NOMO-1 (cell line): ENCODE measurements around the gene PPP4R4.

Source experiments
- DNase-seq, 2 experiments: peaks; one replicate each; lab custom pipeline; 2025; ENCODE audit not compliant: unreplicated experiment in 2 of 2; lab: John Stamatoyannopoulos, UW

The PPP4R4 gene, protein sequence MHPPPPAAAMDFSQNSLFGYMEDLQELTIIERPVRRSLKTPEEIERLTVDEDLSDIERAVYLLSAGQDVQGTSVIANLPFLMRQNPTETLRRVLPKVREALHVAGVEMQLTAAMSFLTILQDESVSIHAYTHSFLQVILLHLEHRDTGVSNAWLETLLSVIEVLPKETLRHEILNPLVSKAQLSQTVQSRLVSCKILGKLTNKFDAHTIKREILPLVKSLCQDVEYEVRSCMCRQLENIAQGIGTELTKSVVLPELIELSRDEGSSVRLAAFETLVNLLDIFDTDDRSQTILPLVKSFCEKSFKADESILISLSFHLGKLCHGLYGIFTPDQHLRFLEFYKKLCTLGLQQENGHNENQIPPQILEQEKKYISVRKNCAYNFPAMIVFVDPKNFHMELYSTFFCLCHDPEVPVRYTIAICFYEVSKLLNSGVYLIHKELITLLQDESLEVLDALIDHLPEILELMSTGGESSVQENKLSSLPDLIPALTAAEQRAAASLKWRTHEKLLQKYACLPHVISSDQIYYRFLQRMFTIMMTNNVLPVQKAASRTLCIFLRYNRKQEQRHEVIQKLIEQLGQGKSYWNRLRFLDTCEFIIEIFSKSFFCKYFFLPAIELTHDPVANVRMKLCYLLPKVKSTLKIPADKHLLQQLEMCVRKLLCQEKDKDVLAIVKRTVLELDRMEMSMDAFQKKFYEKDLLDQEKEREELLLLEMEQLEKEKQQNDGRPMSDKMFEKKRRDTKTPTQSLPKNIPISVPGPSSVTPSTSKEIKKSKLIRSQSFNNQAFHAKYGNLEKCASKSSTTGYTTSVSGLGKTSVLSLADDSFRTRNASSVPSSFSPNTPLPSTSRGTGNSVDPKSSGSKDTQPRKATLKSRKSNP

DNA sequence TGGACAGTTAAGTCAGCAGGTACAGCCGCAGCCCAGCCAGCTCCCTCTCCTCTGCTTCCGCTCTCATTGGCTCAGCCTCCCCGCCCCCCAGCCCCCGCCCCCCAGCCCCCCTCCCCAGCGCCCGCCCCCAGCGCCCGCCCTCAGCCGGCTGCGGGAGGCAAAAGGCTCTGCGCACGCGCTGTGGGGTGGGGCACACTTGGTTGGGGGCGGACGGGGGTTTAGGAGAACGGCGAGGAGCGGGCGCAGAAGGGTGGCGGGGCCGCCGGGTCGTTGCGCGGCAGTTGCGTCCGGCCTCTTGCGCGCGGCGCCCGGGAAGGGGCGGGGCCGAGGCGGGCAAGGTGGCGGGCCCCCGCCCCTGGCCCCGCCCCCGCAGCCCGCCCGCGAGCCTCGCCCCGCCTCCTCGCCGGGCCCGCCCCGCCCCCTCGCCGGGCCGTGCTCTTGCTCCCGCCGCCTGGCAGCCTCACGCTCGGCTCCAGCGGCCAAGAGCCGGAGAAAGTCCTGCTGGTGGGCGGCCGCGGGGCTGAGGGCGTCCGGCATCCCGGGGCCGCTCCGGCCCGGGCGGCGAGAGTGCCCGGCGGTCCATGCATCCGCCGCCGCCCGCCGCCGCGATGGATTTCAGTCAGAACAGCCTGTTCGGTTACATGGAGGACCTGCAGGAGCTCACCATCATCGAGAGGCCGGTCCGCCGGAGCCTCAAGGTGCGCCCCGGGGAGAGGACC, at the start of gene PPP4R4:
PPP4R4 (plus strand) TSS at position 438 of the 719 bp plus-strand sequence; CDS start at position 582, 144 bp downstream.
- peak; percentile 51 to 88 for DNase-seq

DNA sequence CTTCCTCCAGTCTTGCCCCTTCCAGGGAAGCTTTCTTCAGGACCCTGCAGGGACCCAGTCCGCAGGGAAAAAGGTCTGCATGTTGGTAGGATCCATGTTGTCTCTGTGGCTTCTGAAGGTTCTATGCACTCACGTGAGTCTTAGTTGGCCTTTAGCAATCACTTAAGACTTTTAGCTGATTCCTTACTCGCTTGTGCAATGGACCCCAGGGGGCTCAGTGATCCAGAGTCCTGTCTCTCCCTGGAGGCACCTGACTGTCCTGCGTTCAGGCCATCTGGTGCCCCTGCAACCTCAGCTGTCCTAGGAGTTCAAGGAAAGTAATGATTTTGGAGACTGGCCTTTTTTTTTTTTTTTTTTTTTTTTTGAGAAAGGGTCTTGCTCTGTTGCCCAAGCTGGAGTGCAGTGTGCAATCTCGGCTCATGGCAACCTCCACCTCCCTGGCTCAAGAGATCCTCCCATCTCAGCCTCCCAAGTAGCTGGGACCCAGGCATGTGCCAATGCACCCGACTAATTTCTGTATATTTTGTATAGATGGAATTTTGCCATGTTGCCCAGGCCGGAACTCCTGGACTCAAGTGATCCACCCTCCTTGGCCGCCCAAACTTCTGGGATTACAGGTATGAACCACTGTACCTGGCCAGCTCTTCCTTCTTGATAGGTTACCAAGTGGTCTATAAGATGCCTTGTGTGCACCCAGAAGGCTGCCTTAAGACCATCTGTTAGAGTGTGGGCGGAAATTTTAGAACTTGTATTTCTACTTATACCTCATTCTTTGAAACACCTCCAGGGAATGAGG, 49.3 kb upstream of the PPP4R4 start:
- no peak for DNase-seq

DNA sequence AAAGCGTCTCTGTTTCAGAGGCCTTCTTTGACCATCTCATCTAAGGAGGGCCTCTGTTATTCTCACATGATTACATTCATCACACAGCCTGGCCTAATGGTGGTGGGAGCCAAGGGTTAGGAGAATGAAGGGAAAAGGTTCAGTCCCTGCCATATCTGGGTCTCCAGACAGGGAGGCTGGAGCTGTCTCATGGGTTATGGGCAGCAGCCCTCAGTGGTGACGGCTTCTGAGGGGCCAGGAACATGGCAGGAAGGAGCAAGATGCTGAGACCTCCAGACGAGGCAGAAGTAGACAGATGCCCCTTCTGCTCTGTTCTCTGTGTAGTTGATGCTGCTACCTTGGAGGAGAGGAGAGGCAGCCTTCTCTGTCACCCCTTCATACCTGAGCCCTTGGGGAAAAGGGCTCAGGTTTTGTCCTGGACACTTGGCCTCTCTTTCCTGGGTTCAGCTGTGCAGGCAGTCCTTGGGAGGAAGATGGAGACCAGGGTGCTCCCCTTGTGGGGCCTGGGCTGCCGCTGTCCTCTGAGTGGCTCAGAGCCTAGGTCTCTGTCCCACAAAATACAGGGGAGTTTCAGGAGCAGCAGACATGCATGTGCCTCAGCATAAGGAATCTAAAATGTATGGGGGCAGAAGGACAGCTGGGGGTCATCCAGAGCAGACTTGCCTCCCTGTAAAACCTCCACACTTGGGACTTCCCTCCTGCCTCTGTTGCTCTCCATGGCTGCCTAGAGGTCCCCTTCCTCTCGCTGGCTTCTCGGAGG, 48.3 kb upstream of the PPP4R4 start:
- no peak for DNase-seq

DNA sequence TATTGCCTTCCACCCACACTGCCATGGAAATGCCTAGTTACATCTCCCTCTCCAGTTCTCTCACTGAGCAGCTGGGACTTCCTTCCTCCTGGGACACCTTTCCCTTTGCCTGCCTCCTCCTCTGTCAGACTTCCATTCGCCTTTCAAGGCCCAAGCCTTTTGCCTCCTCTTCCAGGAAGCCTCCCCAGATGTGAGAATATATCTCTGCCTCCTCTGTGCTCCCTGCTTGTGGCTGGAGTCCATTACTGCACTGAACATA, 47.8 kb upstream of the PPP4R4 start:
- DNase-seq = no peak

DNA sequence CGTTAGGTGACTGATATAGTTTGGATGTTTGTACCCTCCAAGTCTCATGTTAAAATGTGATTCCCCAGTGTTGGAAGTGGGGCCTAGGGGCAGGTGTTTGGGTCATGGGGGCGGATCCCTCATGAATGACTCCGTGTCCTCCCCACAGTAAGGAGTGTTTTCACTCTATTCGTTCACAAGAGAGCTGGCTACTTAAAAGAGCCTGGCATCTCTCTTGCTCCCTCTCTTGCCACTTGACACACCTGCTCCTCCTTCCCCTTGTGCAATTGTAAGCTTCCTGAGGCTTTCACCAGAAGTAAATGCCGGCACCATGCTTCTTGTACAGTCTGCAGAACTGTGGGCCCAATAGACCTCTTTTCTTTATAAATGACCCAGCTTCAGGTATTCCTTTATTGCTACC, 47.3 kb upstream of the PPP4R4 start:
- DNase-seq = no peak

DNA sequence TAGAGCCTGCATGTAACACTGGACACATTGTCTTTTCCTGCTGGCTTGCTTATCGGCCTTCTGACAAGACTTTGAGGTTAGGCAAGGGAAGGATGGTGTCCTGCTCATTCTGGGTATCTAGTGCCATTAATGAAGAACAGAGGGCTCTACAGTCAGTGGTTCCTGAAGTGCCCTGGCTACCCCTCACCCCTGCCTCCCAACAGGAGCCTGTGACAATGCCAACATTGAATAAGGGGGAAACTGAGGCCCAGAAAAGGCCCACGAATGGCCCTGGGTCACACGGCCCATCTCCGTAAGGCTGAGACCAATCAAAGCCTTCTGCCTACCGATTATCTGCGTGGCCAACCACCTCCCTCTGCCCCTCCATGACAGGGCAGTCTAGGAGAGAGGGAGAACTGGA, 46.8 kb upstream of the PPP4R4 start:
- no peak for DNase-seq

DNA sequence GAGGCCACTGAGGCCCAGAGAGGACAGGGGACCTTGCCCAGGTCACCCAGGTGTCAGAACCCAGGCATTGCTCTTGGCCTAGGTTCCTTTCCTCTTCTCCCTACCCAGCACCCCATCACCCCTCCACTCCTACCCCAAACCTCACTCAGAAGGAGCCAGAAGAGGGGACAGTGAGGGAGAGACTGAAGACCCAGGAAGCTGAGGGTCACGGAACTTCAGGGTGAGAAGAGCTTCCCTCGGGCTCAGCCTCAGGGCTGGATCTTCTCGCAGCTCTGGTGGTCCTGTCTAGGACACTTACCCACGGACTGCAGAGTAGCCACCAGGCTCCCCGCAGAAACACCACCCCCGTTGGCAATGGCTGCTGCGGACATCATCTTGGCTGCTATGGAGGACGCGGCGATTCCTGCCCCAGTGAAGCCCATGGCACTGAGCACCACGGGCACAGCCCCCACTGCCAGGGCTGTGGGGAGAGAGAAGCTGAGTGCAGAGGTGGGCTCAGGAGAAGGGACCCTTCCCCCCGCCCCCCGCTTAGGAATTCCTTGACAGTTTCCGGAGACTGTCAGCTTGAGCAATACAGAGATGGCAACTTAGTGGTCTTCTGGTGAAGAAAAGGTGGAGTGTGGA, 45.8 kb upstream of the PPP4R4 start:
- no peak for DNase-seq

DNA sequence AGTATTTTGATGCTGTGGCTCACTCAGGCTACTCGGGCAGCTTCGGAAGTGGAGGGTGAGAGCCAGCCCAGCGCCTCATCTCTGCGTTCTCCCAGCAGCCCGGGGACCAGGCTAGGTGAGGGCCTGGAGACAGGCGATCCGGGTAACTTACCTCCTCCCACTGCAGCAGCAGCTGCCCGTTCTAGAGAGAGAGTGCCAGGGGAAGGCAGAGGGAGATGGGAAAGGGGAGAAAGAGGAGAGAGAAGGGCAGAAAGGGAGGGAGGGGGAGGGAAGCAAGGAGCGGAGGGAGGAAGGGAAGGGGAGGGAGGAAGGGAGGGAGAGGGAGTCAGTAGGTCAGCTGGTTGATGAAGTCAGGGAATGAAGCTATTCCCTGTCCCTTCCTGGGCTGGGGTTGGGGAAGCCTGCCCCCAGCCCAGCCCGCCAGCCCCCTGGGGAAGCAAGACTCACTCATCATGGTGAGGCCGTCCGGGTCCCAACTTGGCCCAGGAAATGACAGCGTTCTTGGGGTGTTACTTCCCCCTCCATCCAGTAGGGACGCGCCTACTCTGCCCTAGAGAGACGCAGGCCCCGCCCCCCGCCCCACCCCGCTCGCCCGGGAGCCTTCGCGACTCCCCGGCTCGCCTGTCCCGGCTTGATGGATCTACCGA, 44.9 kb upstream of the PPP4R4 start, which contains the start of gene IFI27L2:
IFI27L2 (minus strand) TSS at position 494 of the 647 bp plus-strand sequence; CDS start at position 454, 40 bp downstream.
- DNase-seq = peak; percentile 54 to 67

DNA sequence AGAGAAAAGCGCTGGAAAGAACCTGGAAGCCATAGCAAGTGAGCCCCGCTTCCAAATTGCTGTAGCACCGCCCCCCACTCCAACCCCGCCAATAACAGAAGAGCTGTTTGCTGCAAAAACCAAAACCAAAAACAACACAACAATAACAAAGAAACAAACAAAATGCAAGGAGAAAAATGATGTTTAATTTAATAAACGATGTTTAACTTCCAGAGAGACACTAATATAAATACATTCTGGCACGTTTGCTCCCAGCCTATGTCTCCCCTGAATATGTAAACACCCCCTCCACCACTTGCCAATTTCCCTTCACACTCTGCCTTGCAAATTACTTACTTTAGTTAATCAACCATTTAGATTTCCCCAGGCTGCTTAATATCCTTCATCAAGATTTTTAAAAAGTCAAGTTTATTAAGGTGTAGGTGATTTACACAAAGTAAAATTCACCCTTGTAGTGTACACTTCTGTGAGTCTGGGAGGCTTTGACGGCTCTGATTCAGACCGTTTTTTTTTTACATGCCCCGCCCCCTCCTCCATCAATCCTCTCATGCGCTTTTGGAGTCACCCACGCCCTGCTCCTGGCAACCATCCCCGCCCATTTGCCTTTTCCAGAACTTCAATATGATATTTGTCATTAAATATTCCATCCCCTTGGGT, 44.2 kb upstream of the PPP4R4 start:
- no peak for DNase-seq

DNA sequence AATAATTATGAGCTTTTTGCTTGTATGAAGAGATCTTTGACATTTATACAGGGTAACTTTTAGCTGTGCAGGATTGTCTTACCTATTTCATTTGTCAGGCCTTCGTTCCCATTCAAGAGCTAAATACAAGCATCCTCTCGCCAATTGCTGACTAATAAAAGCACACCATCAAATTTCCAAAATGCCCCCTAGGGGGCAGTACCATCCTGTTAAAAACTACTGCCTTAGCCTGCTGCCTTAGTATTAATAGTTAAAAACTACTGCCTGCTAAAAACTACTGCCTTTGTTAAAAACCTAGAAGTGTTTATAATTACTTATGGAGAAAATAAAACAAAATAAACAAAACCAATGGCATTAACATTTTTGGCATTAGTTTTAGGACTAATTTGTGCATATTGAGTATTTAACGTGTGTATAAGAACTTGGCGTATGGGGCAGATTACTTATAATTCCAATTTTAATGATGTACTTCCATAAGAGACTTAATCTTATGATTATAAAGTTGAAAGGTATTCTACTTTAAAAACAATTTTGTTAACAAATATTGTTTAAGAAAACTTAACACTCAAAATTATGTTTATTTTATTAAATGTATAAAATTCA, 41.7 kb upstream of the PPP4R4 start:
- DNase-seq = peak; percentile 34 to 64

DNA sequence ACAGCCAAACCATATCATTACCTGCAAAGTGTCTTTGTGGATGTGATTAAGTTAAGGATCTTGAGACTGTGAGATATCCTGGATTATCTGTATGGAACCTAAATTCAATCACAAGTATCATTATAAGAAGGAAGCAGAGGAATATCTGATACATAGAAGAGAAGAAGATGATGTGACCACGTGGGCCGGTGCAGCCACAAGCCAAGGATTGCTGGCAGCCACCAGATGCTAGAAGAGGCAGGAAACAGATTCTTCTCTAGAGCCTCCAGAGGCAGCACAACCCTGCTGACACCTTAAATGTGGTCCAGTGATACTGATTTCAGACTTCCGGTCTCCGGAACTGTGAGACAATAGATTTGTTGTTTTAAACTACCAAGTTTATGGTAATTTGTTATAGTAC, 38.6 kb upstream of the PPP4R4 start:
- DNase-seq = no peak

DNA sequence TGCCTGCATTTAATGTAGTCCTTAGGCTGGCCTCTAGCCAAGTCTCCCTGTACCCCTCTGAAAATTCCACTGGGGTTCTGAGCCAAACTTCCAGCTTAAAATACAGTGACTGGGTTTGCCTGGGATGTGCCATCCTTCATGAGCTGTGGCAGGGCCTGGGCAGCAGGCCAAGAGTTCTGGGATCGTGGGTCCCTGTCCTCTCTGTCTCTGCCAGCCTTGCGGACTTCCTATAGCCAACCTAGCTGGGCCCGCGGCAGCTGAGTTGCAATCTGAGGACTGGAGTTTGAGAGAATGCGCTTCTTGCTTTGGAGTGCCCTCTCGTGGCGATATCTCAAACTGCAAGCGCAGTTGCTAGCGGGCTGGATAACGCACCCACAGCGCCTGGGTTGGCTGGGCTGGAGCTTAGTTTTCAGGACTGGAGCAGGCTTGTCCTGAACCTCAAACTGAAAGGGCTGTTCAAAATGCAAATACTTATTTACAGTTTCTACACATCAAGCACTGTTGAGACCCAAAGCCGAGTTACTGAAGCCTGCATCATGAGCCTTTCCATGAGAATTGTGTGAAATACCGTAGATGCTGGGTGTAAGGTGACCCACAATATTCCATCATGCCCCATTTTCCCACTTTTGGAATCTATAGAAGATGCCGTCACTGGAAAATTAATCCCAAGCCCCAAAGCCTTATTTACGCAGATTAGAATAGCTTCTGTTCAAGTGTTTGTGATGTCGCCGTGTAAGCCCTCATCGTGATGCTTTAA, 37.4 kb upstream of the PPP4R4 start:
- peak; percentile 61 to 69 for DNase-seq

DNA sequence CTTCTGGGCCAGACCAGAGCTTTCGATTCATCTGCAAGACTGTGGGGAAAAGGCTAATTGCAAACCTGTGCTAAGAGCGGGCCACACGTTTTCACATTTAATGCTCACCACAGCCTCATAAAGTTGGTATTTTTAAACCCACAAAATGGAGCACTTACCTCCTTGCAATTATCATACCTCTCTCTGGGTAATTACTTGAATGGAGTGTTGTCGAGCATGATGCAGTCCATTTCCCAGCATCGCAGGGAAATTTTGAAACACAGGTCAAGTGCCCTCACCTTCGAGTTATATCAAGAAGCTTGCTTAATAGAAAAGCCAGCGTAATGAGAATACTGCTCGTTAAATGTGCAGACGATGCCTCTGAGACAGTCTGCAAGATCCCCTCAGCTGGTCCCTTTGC, 35.9 kb upstream of the PPP4R4 start:
- no peak for DNase-seq

DNA sequence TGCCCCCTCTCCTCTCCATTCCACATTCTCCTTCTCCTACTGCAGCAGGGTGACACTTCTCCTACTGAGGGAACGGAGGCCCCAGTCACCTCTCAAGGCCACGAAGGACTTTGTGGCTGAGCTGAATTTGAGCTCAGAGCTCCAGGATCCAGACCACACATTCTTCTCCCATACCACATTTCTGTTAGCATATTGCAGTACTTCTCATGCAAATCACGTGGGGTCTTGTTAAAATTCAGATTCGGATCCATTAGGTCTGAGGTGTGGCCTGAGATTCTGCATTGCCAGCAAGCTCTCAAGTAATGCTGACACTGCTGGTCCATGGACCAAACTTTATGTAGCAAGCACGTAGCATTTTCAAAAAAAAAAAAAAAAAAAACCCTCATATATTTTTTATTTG, 35.1 kb upstream of the PPP4R4 start:
- no peak for DNase-seq

DNA sequence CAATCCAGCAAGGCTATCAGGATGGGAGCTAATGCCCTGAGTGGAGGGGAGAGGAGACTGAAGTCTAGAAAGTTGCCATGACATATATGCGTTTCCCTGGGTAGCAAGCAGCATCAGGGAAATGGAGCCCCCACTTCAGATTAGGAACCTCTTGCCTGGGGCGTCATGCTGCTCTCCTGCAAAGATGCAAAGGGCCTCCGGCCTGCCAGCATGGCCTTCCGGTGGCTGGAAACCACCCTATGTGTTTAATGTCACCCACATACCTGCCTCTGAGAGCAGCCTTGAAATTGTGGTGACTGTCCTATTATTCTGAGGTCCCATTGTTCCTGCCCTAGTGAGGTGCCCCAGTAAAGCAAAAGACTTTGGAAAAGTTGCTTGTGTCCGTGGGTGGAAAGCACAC, 34.7 kb upstream of the PPP4R4 start:
- DNase-seq = no peak

DNA sequence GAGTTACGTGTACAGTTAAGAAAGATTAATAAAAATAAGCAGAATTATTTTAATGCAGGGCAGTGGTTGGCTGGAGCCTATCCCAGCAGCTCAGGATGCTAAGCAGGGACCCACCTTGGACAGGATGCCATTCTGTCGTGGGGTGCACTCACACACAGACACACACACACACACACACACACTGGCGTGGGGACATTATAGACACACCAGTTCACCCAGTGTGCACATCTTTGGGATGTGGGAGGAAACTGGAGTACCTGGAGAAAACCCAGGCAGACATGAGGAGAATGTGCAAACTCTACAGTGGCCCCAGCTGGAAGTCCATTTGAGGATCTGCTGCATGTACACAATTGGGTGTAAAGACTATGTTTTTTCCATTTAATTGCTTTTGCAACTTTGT, 31.9 kb upstream of the PPP4R4 start:
- DNase-seq = no peak

DNA sequence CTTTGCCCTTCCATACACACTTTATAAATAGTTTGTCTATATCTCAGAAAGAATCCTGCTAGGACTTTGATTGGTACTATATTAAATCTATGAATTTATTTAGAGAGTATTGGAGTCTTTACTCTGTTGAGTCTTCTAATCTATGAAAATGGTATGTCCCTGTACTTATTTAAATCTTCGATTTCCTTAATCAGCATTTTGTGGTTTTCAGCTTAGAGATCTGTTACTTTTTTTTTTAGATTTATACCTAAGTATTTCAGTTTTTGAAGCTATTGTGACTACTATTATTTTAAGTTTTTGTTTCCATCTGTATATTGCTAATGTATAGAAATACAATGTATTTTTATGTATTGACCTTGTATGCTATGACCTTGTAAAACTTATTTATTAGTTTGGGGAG, 31.3 kb upstream of the PPP4R4 start:
- DNase-seq = no peak
